ENCODE results near the gene PHLDA1. TPM values are rescaled to one million over a fixed set of nuclear protein-coding genes. Genes with fewer than 3 reads are reported as not detected.
"Not testable (repeated sequence)": the region's sequence is repeated elsewhere in the genome, so short reads cannot be mapped to it uniquely, and the experiment has no call there.

Gene PHLDA1
- total and polyA plus RNA-seq, 2 of the 4 experiments (the other 2 are of a cell fraction) = 27.8 to 32.4 TPM

DNA sequence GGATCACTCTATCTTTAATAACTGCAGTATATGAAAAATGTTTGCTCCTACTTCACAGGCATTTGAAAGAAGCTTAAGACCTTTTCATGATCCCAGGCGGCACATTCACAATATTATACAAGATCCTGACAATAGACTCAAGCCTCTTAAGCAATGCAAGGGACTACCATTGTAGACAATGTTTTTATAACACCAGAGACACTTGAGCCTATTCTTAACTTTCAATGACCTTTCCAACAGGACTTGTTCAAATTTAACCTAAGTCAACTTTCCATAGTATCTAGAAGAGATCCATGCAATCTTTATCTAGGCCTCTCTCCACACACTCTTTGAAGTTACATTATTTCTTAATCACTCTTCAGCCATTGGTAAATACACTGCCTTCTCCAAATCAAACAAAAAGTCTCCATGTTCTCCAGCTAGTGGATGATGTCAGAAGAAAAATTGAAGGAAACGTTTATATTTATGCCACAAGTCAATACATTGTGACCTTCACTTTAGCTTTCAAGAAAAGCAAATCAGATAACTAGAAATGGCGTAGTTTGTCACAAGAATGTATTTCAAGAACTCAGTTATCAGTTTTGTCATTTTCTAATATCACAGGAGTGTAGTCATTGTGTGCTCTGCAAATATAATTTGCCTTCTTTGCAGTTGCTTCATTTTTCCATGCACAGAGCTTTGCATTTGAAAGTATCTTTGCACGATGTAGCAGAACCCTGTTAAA lies 41.2 kb downstream of the PHLDA1 start (continued):
- no peak for TF ChIP-seq ELK1 (IDR thresholded peaks at IDR 0.05; ENCODE audit: borderline replicate concordance, low read depth, low read length)

- H2AFZ ChIP-seq (replicated peaks; ENCODE audit: low read length, poor library complexity); H3K4ac ChIP-seq (ENCODE audit: low read depth, low read length); DNase-seq; intact Hi-C loops (cut with micrococcal nuclease); H4K5ac ChIP-seq (ENCODE audit: low read depth, low read length); H2AK5ac ChIP-seq (ENCODE audit: low read depth, low read length); H3K9ac ChIP-seq (ENCODE audit: low read depth, low read length); dilution Hi-C loops (cut with HindIII; ENCODE audit: low sequenced_read_pairs, unreplicated experiment); H3K23ac ChIP-seq (ENCODE audit: low read depth, low read length); BruUV-seq (replicated peaks); H3K18ac ChIP-seq (ENCODE audit: low read depth, low read length); H2BK120ac ChIP-seq (ENCODE audit: low read depth, low read length); H2BK20ac ChIP-seq (ENCODE audit: low read depth, low read length); H3K27ac ChIP-seq (ENCODE audit: insufficient read depth, low read length); H3K4me1 ChIP-seq (ENCODE audit: control insufficient read depth, insufficient read depth, low read length); POLR2A ChIA-PET (ENCODE audit: unreplicated experiment); H3K4me2 ChIP-seq (ENCODE audit: low read depth, low read length); CTCF ChIA-PET; in situ Hi-C loops (cut with MboI; ENCODE audit: low sequenced_read_pairs); H4K20me1 ChIP-seq (ENCODE audit: insufficient read depth, low read length); H2BK15ac ChIP-seq (ENCODE audit: low read depth, low read length); H3K27me3 ChIP-seq (ENCODE audit: control insufficient read depth, insufficient read depth, low read length); H3K56ac ChIP-seq (ENCODE audit: extremely low read depth, insufficient read depth, low read length); H3K36me3 ChIP-seq (ENCODE audit: control insufficient read depth, insufficient read depth, low read length); H3K14ac ChIP-seq (replicated peaks; ENCODE audit: low read depth, low read length); ATAC-seq (ENCODE audit: low read depth); H3K9me3 ChIP-seq (ENCODE audit: control insufficient read depth, insufficient read depth, low read length); H4K8ac ChIP-seq (ENCODE audit: low read depth in 2 of 2, low read length in 2 of 2); H2AK9ac ChIP-seq (replicated peaks; ENCODE audit: low read depth, low read length, poor library complexity); H2BK5ac ChIP-seq (ENCODE audit: low read depth, low read length, poor library complexity, severe bottlenecking); H3K4me3 ChIP-seq (ENCODE audit: insufficient read depth, low read depth, low read length); H4K91ac ChIP-seq (ENCODE audit: insufficient read depth, low read depth, low read length): not testable (repeated sequence)
- peaks cover 12% of the 10 kb centered on the region for H3K9me1 ChIP-seq (ENCODE audit: insufficient read depth, low read length)
- peaks cover 0 to 19% of the 10 kb centered on the region in 2 experiments; a peak in 2 of 4 replicates for H3K79me1 ChIP-seq (ENCODE audit: low read depth in 1 of 2, low read length in 2 of 2)
- WGBS, 2 experiments (ENCODE audit: extremely low coverage in 2 of 2, insufficient read length in 1 of 2) = no CpG with 5 or more reads among the region's 1 CpG
These were observed 43.9 kb downstream of the PHLDA1 start for GRCh38 chr12:75987709-75988108.
